ENCODE results near the gene RAB5B. TPM values are rescaled to one million over a fixed set of nuclear protein-coding genes. Genes with fewer than 3 reads are reported as not detected.
"Not testable (repeated sequence)": the region's sequence is repeated elsewhere in the genome, so short reads cannot be mapped to it uniquely, and the experiment has no call there.

The RAB5B gene
- total and polyA plus RNA-seq, 4 donors, result 64.5 to 118 (median 91.3) TPM

- no peak for ATAC-seq (ENCODE audit: insufficient read depth, low FRiP score)
- no peak overlapping the region for H3K27ac ChIP-seq (ENCODE audit: low read depth in 1 of 2, low read length in 1 of 2)
These were observed 11.0 kb downstream of the RAB5B start for GRCh38 chr12:55984861-55985260.

GRCh38 chr12:55985341-55985740, 11.5 kb downstream of the RAB5B start:
- no peaks in the 10 kb centered on the region for H3K27me3 ChIP-seq (ENCODE audit: control insufficient read depth in 3 of 3, insufficient read depth in 3 of 3, low read length in 2 of 3)
- H3K9me3 ChIP-seq (ENCODE audit: control insufficient read depth in 4 of 4, insufficient read depth in 3 of 4, low read length in 3 of 4), result peaks cover 0 to 2% (median 0%) of the 10 kb centered on the region in 4 donors
- H3K4me1 ChIP-seq (ENCODE audit: control insufficient read depth in 5 of 5, insufficient read depth in 5 of 5, low read length in 5 of 5), result peaks cover 0 to under 1% (median 0%) of the 10 kb centered on the region in 5 donors
- H3K36me3 ChIP-seq (ENCODE audit: control insufficient read depth in 4 of 4, insufficient read depth in 4 of 4, low read length in 4 of 4), result peaks cover 21 to 41% (median 28%) of the 10 kb centered on the region in 4 donors
- TF ChIP-seq CTCF (IDR thresholded peaks at IDR 0.05; ENCODE audit: control extremely low read depth, extremely low read depth), result no peak
- 56 to 79% methylated on average over 4 of the region's 4 CpGs for WGBS, 2 donors
- DNase-seq (no peak), ATAC-seq (ENCODE audit: insufficient read depth, low FRiP score) (no peak)
- no peak overlapping the region for H3K4me3 ChIP-seq
- no peak overlapping the region for H3K9ac ChIP-seq (ENCODE audit: insufficient read depth in 1 of 2, low read length in 2 of 2)
- no peak overlapping the region for H3K27ac ChIP-seq (ENCODE audit: low read depth in 1 of 2, low read length in 1 of 2)

More at GRCh38 chr12:55984861-55985260, 11.0 kb downstream of the RAB5B start:
- Histone ChIP-seq H3K9ac (ENCODE audit: insufficient read depth in 1 of 2, low read length in 2 of 2) (no peak overlapping the region), H3K9me3 (ENCODE audit: control insufficient read depth in 4 of 4, insufficient read depth in 3 of 4, low read length in 3 of 4) (peaks cover 0 to 2% (median 0%) of the 10 kb centered on the region in 4 donors), H3K4me3 (no peak overlapping the region), H3K36me3 (ENCODE audit: control insufficient read depth in 4 of 4, insufficient read depth in 4 of 4, low read length in 4 of 4) (peaks cover 19 to 38% (median 25%) of the 10 kb centered on the region in 4 donors), H3K27me3 (ENCODE audit: control insufficient read depth in 3 of 3, insufficient read depth in 3 of 3, low read length in 2 of 3) (no peaks in the 10 kb centered on the region), H3K4me1 (ENCODE audit: control insufficient read depth in 5 of 5, insufficient read depth in 5 of 5, low read length in 5 of 5) (peaks cover 0 to 1% (median 0%) of the 10 kb centered on the region in 5 donors)
- no peak for DNase-seq
- WGBS, 2 donors, result 61 to 66% methylated on average over 2 of the region's 2 CpGs
- TF ChIP-seq CTCF (IDR thresholded peaks at IDR 0.05; ENCODE audit: control extremely low read depth, extremely low read depth), result no peak

- not testable (repeated sequence) for ATAC-seq (ENCODE audit: insufficient read depth, low FRiP score); H3K4me1 ChIP-seq (ENCODE audit: control insufficient read depth in 5 of 5, insufficient read depth in 5 of 5, low read length in 5 of 5); DNase-seq; H3K9me3 ChIP-seq (ENCODE audit: control insufficient read depth in 4 of 4, insufficient read depth in 3 of 4, low read length in 3 of 4); H3K27me3 ChIP-seq (ENCODE audit: control insufficient read depth in 3 of 3, insufficient read depth in 3 of 3, low read length in 2 of 3); H3K4me3 ChIP-seq; H3K27ac ChIP-seq (ENCODE audit: low read depth in 1 of 2, low read length in 1 of 2); H3K9ac ChIP-seq (ENCODE audit: insufficient read depth in 1 of 2, low read length in 2 of 2)
- WGBS, 2 donors, result 93 to 96% methylated on average over 7 of the region's 7 CpGs
- H3K36me3 ChIP-seq (ENCODE audit: control insufficient read depth in 4 of 4, insufficient read depth in 4 of 4, low read length in 4 of 4), result peaks cover 25 to 47% (median 34%) of the 10 kb centered on the region in 4 donors
These were observed 12.1 kb downstream of the RAB5B start for GRCh38 chr12:55985976-55986375.

GRCh38 chr12:55991110-55991509, 17.2 kb downstream of the RAB5B start:
- Histone ChIP-seq H3K36me3 (ENCODE audit: control insufficient read depth in 4 of 4, insufficient read depth in 4 of 4, low read length in 4 of 4) (peaks cover 42 to 52% (median 44%) of the 10 kb centered on the region in 4 donors), H3K9ac (ENCODE audit: insufficient read depth in 1 of 2, low read length in 2 of 2) (peak overlapping the region in 1 of 2 donors; percentile 5), H3K4me3 (no peak overlapping the region), H3K4me1 (ENCODE audit: control insufficient read depth in 5 of 5, insufficient read depth in 5 of 5, low read length in 5 of 5) (no peaks in the 10 kb centered on the region), H3K9me3 (ENCODE audit: control insufficient read depth in 4 of 4, insufficient read depth in 3 of 4, low read length in 3 of 4) (peaks cover 0 to 2% (median 0%) of the 10 kb centered on the region in 4 donors), H3K27ac (ENCODE audit: low read depth in 1 of 2, low read length in 1 of 2) (no peak overlapping the region), H3K27me3 (ENCODE audit: control insufficient read depth in 3 of 3, insufficient read depth in 3 of 3, low read length in 2 of 3) (no peaks in the 10 kb centered on the region)
- WGBS, 2 donors, result 86 to 88% methylated on average over 3 of the region's 3 CpGs
- no peak for DNase-seq
- no peak for ATAC-seq (ENCODE audit: insufficient read depth, low FRiP score)
- no peak for TF ChIP-seq CTCF (IDR thresholded peaks at IDR 0.05; ENCODE audit: control extremely low read depth, extremely low read depth)

All from lung (tissue), 12 donors.